Epithelial cell of proximal tubule (primary cell): ENCODE measurements around the gene LTN1. TPM values are rescaled to one million over a fixed set of nuclear protein-coding genes. Genes with fewer than 3 reads are reported as not detected.

Source experiments
- DNase-seq: peaks from one replicate; pipeline ENCODE4 v3.0.0-alpha.2; 2011; ENCODE audit warnings: low read depth
- H3K4me3 ChIP-seq: 2 replicates; pipeline ENCODE4 v1.5.1; 2011; ENCODE audit warnings: low read depth, mild to moderate bottlenecking, low read length
- CTCF ChIP-seq: conservative IDR thresholded peaks from 2 replicates; pipeline ENCODE4 v1.5.1; 2012; ENCODE audit warnings: low read depth, mild to moderate bottlenecking, low read length
- total RNA-seq: library from RNA; depleted of rRNA; stranded (reverse); fragments of >200 nt; gene quantifications from 2 replicates; pipeline ENCODE4 v1.2.3, GENCODE V29; 2015

Gene LTN1
- total RNA-seq, 1 donor from 2014 or later = 21.4 TPM

DNA sequence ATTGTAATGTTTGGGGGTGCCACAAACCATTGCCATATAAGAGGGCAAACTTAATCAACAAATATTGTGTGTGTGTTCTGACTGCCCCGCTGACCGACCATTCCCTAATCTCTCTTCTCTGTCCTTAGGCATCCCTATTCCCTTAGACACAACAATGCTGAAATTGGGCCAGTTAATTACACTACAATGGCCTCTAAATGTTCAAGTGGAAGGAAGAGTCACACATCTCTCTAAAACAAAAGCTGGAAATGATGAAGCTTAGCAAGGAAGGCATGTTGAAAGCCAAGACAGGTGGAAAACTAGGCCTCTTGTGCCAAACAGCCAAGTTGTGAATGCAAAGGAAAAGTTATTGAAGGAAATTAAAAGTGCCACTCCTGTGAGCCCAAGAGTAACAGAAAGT, 30.2 kb downstream of the LTN1 start:
- TF ChIP-seq CTCF = no peak
- DNase-seq = no peak
- H3K4me3 ChIP-seq = no peak overlapping the region

- no peak overlapping the region for H3K4me3 ChIP-seq
- no peak for TF ChIP-seq CTCF
- DNase-seq = no peak
These were observed 30.8 kb downstream of the LTN1 start for GRCh38 chr21:28961927-28962326.

DNA sequence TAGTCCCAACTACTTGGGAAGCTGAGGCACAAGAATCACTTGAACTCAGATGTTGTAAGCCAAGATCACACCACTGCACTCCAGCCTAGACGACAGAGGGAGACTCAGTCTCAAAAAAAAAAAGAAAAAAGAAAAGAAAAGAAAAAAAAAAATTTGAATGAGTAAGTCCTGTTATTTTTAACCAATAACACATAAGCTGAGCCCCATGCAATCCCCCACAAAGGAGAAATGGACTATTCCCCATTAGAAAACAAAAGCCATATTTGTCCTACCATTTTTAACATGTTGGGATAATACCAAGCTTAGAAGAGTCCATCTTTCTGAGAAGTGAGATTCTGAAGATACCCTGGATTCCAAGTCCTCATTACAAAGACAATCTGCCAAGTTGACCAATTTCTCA, 32.4 kb downstream of the LTN1 start:
- DNase-seq = no peak
- H3K4me3 ChIP-seq = no peak overlapping the region
- TF ChIP-seq CTCF = no peak

GRCh38 chr21:28959367-28960099, 33.1 kb downstream of the LTN1 start:
- peak; percentile 61 for DNase-seq
- no peak for TF ChIP-seq CTCF
- no peak overlapping the region for H3K4me3 ChIP-seq

GRCh38 chr21:28953247-28953646, 39.4 kb downstream of the LTN1 start:
- no peak overlapping the region for H3K4me3 ChIP-seq
- no peak for TF ChIP-seq CTCF
- DNase-seq = no peak

DNA sequence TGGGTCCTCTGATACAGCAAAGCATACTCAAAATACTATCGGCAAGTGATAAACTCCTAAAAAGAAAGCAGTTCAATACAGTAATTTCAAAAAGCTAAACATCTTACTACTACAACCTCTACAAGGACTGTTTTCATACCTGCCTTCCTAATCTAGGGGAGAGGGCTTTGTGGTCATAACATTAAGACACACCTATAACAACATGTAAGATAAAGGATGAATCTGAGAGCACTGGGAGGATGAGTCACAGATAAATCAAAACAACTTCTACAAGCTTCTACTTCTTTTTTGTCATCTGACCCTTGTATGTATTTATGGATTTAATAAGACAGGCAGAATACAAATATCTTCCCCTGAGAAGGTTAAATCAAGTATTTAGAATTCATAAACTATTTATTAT, 40.0 kb downstream of the LTN1 start:
- no peak for TF ChIP-seq CTCF
- DNase-seq = no peak
- H3K4me3 ChIP-seq = no peak overlapping the region

DNA sequence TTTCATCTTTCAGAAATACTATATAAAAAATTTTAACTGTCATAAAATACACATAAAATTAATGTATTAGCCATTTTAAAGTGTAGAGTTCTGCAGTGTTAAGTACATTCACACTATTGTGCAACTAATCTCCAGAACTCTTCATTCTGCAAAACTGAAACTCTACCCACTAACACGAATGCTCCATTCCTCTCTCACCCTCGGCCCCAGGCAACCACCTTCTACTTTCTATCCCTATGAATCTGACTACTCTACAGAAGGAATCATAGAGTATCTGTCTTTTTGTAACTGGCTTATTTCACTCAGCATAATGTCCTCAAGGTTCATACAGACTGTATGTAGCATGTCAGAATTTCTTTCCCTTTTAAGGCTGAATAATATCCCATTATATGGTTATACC, 43.4 kb downstream of the LTN1 start:
- no peak for DNase-seq
- no peak overlapping the region for H3K4me3 ChIP-seq
- no peak for TF ChIP-seq CTCF
